Right kidney (tissue), 1 donor: ENCODE measurements around the gene BSG.
A peak's percentile ranks its signal among the peaks of the same experiment; 100 is the strongest.
"Not testable (repeated sequence)": the region's sequence is repeated elsewhere in the genome, so short reads cannot be mapped to it uniquely, and the experiment has no call there.

ENCODE experiments used
- DNase-seq: peaks from one replicate; pipeline ENCODE4 v3.0.0-alpha.2; 2016

BSG gene

GRCh38 chr19:585551-586110, 13.2 kb downstream of the BSG start:
- no peak for DNase-seq

DNA sequence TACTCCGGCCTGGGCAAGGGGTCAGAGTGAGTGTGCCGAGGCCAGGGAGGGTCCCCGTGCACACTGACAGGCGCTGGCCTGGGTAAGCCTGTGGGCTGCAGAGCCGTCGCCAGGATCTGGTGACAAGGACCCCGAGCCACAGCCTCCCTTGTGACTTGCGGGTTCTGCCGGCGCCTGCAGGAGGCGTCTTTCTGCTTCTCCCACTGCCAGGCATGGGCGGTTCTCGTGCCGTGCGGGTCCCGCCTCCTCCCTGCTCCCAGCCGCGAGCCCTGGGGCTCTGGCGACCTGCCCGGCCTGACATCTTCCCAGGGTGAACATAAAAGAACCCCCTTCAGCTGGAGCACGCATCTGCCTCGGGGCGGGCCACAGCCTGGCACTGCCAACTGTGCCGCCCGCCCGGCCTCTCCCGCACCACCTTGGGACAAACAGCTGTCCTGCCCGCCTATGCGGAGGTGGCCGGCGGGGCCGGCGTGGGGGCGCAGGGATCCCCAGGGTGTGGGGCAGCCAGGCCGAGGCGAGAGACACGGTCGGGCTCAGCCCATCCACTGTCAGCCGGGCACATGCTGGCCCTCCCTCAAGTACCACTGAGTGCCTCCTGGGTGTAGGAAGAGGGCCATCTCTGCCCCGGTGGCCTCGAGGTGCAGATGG, 15.8 kb downstream of the BSG start:
- peak; percentile 55 for DNase-seq

GRCh38 chr19:588741-589692, 16.6 kb downstream of the BSG start:
- peak; percentile 48 for DNase-seq

GRCh38 chr19:589693-590395, 17.4 kb downstream of the BSG start, which contains the start of gene HCN2:
Gene HCN2 (plus strand): TSS chr19:589881. CDS start chr19:589946, 65 bp downstream.
- DNase-seq, result no peak

GRCh38 chr19:590396-590745, 18.0 kb downstream of the BSG start:
- DNase-seq, result no peak

DNA sequence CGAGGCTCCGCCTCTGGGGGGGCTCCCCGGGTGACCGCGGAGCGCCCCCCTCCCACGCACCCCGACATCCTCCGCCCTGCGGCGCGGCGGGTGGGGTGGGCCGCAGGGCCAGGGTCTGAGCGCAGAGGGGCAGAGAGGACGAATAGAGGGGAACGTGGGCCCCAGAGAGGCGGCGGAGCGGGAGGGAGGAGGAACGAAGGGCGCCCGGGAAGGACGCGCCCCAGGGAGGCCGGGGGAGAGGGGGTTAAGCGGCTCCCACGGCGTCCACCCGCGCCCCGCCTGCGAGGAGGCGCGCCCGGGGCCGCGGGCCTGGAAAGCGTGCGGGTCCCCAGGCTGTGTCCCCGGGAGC, 18.3 kb downstream of the BSG start:
- no peak for DNase-seq

DNA sequence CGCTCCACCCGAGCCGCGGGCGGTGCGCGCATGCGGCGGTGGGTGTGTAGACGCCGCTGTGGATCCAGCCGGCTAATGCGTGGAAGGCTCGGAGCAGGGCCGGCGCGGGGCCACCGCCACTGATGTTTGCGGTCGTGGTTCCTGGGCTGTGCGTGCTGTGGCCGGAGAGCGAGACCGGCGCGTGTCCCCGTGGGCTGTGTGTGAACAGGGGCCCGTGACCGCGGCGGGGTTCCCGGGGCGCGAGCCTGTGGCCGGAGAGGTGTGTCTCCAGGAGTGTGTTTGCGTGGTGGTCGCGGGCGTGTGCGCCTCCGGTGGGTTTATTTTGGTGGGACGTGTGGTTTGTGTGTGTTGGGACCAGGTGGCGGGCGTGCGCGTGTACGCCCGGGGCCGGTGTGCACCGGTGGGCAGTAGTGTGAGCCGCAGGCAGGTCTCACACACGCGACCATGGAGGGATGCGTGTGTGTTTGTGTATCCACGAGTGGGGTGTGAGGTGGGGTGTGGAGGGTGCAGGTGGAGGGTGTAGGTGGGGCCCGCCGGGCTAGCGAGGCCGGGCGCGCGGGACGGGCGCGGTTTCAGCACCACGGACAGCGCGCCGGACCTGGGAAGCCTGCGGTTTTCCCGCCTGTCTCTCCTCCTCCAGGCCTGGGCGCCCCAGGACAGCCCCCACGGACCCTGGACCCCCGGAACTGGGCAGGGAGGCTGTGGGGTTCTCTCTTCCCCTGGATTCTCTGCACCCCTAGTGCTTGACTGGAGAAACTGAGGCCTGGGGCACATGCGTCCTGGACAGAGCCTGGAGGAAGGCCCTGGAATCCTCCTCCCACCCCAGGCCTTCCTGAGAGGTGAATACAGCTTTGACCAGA, 18.9 kb downstream of the BSG start:
- DNase-seq, result peak; percentile 79

GRCh38 chr19:592101-592500, 19.7 kb downstream of the BSG start:
- DNase-seq, result no peak

DNA sequence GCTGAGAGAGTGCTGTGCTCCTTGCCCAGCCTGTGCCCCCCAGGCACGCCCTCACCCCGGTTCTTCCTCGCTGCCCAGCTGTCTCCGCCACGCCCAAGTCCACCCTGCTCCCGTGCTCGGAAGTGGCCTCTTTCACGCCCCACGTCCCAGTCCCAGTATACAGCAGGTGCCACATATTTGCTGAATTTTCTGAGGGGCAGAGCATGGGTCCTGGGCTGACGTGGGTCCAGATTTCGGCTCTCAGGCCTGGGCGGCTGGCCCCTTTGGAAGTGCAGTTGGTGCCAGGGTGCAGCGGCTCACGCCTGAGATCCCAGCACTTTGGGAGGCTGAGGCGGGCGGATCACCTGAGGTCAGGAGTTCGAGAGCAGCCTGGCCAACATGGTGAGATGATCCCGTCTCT, 20.7 kb downstream of the BSG start:
- no peak for DNase-seq

DNA sequence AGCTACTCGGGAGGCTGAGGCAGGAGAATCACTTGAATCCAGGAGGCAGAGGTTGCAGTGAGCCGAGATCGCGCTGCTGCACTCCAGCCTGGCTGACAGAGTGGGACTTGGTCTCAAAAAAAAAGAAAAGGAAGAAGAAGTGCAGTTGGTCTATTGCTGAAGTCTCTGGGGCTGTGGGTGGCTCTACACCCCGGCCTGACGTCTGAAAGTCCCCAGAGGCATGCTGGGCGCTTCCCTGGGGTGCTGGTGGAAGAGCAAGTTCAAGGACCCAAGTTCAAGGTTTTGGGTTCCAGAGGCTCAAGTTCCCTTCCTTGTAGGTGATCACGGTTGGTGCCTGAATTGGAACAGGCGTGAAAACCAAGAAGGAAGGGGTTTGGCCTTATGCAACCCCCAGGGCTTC, 21.1 kb downstream of the BSG start:
- no peak for DNase-seq

GRCh38 chr19:594265-594870, 22.0 kb downstream of the BSG start:
- no peak for DNase-seq

DNA sequence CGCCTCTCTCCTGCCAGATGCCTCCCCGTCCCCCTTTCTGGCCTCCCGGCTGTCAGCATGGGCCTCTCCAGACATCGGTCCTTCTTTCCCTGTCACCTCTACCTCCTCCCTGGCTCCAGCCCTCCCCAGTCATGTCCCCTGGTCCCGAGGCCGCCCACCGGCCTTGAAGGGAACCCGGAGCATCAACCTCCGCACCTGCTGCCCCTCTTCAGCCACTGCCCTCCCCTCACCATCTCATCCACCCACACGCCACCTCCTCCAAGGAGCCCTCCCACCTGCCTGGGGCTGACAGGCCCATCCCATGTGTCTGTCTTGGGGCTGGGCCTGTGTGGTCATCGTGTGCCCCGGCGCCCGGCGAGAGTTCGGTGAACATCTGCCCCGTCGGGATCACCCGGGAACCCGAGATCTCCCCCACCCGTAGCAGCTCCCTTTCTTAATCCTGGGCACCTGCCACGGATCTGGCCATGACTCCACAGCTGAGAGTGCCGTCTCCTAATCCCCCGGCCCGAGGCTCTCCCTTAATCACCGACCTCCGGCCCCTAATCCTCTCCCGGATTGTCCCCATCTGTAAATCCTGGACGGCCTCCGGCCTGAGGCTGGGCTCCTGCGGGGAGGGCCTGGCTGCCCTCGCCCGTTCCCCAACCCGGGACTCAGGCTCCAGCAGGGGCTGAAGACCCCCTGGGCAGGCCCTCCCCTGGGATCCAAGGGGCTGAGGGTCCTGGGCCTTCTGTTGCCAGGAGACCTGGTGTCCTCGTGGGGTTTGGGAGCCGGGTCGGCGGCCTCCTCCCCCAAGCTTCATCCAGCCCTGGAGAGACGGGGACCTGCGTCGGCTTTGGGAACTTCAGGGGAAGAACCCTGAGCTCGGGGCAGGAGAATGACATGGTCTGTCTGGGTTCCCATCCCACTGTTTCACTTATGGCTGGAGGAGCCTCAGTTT, 23.2 kb downstream of the BSG start:
- DNase-seq, result no peak

GRCh38 chr19:596263-596655, 23.9 kb downstream of the BSG start:
- no peak for DNase-seq

DNA sequence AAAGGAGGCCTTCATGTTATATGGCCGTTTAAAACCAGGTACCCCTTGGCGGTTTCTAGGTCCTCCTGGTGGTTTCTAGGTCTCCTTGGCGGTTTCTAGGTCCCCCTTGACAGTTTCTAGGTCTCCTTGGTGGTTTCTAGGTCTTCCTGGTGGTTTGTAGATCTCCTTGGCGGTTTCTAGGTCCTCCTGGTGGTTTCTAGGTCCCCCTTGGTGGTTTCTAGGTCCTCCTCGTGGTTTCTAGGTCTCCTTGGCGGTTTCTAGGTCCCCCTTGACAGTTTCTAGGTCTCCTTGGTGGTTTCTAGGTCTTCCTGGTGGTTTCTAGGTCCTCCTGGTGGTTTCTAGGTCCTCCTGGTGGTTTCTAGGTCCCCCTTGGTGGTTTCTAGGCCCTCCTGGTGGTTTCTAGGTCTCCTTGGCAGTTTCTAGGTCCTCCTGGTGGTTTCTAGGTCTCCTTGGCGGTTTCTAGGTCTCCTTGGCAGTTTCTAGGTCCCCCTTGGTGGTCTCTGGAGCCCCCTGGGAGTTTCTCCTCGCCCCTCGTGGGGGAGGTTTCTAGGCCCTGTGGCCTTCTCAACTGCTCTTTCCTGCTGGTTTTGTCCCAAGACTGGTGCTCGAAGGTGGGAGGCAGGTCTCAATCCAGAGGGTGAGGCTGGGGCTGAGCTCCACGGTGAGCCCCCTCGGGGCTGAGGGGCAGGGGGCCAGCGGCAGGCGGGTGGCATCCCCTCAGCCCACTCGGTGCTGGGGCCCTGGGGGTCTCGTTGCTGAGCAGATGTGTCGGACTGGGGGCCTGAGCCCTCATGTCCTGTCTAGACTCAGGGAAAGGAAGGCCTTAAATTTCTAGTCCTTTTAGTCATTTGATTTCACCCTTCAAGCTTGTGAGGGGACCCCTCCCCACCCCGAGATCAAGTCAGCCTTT, 25.3 kb downstream of the BSG start:
- no peak for DNase-seq

DNA sequence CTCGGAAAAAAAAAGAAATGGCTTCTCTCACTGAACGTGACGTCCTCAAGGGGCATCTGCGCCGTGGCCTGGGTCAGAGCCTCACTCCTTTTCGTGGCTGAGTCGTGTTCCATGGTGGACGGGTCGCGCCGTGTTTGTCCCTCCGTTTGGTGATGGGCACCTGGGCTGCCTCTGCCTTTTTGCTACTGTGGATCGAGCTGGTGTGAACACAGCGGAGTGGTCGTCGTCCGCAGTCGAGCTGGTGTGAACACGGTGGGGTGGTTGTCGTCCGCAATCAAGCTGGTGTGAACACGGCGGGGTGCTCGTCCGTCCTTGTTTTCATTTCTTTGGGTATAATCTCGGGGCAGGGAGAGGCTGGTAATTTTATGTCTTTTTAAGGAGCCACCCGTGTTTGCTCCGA, 28.9 kb downstream of the BSG start:
- DNase-seq, result no peak

- DNase-seq, result no peak
Measured at GRCh38 chr19:601790-602189, 29.4 kb downstream of the BSG start.

GRCh38 chr19:602391-603301, 30.2 kb downstream of the BSG start:
- DNase-seq, result no peak

DNA sequence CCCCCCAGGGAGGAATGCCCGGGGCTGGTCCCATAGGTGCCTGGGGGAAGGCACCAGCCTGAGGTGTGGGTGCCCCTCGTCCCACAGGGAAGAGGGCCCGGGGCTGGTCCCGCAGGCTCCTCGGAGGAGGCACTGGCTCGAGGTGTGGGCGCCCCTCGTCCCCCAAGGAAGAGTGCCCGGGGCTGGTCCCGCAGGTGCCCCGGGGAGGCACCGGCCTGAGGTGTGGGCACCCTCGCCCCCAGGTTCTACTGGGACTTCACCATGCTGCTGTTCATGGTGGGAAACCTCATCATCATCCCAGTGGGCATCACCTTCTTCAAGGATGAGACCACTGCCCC, 30.9 kb downstream of the BSG start:
- DNase-seq, result not testable (repeated sequence)
